GM21390 (cell line): ENCODE data around the gene CHRD.
"Not testable (repeated sequence)": the region's sequence is repeated elsewhere in the genome, so short reads cannot be mapped to it uniquely, and the experiment has no call there.

Experiments
- ATAC-seq: cut with Tn5 transposase; IDR thresholded peaks from one replicate; pipeline ENCODE4 v1.9.1; 2021; ENCODE audit not compliant: unreplicated experiment

CHRD gene

DNA sequence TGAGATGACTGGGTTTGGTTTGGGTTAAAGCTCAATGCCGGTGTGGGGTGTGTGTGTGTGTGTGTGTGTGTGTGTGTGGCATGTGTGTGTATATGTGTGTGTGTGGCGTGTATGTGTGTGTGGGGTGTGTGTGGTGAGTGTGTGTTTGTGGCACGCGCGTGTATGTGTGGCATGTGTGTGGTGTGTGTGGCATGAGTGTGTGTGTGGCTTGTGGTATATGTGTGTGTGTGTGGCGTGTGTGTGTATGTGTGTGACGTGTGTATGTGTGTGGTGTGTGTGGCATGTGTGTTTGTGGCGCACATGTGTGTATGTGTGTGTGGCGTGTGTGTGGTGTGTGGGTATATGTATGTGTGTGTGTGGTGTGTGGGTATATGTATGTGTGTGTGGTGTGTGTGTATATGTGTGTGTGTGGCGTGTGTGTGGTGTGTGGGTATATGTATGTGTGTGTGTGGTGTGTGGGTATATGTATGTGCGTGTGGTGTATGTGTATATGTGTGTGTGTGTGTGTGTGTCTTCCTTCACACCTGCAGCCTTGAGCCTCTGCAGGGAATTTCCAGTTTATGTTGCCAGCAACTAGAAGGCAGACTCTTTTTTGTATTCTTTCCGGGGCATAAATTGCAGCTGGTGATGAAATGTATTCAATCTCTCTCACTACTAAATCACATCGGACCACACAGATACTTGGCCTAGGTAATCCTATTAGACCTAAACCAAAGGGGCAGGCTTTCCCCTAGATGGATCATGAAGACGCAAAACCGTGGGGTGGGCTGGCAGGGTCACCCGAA is 34.8 kb downstream of the CHRD start:
- ATAC-seq, result no peak

DNA sequence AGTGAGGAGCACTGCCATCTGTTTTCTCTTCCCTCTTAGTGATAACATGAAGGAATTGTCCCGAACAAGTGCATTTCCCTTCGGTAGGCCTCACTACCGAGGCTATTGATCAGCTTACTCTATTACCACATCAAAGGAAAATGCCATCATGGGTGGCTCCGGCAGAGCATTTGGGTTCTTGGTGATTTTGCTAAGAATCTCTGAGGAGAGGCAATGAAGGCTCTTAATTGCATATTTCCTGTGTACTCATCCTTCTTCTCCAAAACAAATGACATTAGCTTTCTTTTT is 35.3 kb downstream of the CHRD start:
- ATAC-seq, result no peak

DNA sequence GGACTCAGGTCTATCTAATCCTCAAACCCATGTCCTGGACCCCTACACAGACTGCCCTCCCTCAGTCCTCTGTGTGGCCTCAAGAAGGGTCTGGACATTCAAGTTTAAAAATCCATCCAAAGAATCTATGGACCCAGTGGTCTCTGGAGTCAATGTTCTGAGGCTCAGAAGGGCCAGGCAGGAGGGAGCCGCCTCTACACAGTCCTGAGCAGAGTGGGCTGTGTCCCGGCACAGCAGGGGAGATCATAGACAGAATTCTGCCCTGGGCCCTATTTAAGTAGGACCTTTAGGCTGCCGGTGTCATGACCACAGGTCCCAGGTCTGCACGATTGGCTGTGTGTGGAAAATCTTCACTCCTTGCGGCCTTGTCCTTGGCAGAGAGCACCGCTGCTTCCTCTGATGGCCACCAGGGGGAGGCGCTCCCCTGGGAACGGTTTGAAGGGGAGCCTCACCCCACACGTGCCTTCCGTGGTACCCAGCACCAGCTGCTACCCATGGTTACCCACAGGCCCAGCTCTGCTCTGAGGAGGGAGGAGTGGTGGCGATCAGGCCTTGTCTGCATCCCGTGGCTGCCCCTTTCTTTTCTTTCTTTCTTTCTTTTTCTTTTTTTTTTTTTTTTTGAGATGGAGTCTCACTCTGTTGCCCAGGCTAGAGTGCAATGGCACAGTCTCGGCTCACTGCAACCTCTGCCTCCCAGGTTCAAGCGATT is 37.9 kb downstream of the CHRD start:
- ATAC-seq, result peak; percentile 83

DNA sequence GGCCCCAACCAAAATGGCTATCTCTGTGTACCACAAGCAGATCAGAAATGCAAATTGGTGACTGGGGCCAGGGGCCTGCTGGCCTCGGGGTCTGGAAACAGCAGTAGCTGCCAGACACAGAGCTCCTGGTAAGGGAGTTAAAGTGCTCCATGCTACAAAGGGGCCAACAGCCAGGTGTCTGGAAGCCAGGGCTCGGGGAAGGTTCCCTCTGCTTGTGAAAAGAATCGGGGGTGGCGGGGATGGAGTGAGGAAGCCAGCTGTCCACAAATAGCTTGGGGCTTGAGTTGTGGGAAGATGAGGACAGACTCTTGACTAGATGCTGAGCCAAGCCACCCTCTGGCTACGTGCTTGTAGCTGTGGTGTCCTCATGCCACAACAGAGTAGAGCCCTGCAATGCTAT is 39.3 kb downstream of the CHRD start:
- ATAC-seq, result no peak

DNA sequence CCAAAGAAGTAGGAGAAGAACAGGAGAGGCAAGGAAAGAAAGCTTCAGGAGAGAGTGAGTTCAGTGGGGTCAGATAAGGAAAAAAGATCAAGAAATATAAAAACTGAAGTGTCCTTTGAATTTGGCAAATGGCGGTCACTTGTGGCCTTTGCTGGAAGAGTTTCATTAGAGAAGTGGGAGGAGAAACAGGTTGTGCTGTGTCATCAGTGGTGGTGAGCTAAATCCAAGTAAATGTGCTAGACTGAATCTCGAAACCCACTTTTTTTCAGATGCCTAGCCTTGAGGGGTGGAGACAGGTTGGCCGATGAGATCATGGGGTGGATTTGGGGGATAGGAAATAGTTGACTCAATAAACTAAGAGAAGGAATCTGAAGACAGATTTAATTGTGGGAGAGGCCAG is 43.7 kb downstream of the CHRD start:
- no peak for ATAC-seq

DNA sequence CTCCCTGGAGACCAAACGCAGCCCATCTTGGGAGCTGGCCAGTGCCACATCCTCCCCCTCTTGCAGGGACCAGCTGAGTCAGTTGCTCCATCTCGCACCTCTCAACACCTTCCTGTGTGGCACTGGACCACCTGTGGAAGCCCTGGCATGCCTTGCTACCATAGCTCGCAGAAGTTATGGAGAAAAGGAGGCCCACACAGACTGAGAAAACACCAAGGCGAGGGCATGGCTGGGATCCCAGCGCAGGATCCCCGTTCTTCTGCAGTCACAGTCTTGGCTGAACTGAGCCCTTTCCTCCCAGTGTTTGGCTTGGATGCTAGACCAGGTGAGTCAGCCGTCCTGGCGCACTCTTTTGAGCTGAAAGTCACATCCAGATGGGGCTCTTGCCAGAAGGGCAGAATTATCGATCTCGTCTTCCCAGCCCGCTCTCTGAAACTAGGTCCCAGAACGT is 46.9 kb downstream of the CHRD start:
- no peak for ATAC-seq

DNA sequence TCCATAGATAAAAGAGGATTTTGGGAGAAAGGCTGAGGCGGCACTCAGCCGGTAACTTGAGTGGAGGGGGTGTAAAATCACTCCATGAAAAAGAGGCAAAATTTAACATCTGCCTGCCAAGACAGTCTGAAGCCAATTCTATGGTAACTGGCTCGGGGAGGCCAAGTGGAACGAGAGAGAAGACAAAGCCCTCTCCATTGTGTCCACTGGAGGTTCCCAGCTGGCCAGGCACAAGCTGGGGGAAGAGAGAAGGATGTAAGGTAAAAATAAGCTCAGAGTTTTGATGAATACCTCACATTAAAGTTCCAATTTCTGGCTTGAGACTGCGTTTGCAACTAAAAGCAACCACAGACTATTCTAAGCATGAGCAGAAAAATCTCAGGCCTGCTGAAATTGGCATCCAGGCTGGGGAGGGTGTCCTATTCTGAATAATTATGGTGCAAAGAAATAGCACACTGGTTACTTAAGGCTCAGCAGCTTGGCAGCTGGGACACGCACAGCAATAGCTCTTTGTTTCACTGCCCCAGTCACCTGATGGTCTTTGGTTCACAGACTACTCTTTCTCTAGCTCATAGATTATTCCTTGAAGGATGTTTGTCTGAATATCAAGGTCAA is 48.8 kb downstream of the CHRD start:
- ATAC-seq, result no peak

DNA sequence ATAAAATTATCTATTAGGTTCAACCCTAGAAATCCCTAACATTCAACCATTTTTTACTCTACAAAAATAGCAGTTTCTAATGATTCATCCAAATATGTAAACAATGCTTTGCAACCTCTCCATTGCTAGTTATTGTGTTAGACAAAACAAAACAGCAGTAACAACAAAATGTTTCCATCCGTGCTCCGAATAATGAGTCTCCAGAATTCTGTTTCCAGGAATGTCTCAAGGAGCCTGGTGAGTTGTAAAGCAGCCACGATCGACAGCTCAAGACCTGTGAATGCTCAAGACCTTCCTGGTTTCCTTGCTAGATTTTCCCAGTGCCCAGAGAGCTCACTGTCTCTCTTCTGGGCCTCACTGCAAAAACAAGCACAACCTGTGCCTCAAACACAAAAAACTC is 49.9 kb downstream of the CHRD start:
- ATAC-seq, result no peak

DNA sequence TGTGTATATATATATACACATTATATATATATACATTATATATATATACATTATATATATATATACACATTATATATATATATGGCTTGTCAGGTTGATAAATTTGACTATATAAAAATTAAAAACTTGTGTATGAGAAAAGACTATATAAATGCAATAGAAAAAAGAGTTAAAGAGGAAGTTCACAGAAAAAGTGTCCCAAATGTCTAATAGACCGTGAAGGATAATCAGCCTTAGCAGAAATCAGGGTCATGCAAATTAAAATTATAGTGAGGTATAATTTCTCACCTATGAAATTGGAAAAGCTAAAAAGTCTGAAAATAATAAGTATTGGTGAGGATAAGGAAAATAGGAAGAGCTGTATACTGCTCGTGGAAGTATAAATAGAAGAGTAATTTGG is 51.1 kb downstream of the CHRD start:
- ATAC-seq, result no peak

DNA sequence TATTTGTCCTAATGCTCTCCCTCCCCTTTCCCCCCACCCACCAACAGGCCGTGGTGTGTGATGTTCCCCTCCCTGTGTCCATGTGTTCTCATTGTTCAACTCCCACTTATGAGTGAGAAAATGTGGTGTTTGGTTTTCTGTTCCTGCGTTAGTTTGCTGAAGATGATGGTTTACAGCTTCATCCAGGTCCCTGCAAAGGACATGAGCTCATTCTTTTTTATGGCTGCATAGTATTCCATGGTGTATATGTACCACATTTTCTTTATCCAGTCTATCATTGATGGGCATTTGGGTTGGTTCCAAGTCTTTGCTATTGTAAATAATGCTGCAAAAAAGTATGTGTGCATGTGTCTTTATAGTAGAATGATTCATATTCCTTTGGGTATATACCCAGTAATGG is 53.3 kb downstream of the CHRD start:
- not testable (repeated sequence) for ATAC-seq

DNA sequence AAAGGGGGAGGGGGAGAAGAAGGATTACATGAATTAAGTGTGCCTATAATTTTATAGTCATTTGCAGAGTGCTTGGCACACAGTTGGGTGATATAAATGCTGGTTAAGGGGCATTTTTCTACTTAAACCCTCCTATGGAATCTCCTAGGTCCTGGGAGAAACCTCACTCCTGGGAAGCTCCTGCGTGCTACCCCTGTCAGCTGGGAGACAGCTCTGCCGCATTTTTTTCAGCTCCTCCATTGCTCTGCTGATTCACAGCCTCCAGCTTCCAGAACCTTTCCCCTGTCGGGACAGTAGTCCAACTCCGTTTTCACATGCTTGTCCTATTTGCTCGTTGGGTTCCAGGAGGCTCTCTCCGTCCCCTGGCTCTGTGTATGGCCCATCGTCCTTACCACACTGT is 59.2 kb downstream of the CHRD start:
- ATAC-seq, result no peak
